Measurements from ENCODE around the gene MYO15A.

- TF ChIP-seq POLR2A (IDR thresholded peaks at IDR 0.05) (no peak), CTCF (IDR thresholded peaks at IDR 0.05) (no peak)
Observed at GRCh38 chr17:18116078-18116477, 7.5 kb downstream of the MYO15A start.
